HG02798 (cell line): ENCODE measurements around the gene GATD1.

Experiments
- ATAC-seq: cut with Tn5 transposase; IDR thresholded peaks from one replicate; pipeline ENCODE4 v1.9.1; 2021; ENCODE audit warnings: mild to moderate bottlenecking; ENCODE audit not compliant: unreplicated experiment, poor library complexity

The GATD1 gene

DNA sequence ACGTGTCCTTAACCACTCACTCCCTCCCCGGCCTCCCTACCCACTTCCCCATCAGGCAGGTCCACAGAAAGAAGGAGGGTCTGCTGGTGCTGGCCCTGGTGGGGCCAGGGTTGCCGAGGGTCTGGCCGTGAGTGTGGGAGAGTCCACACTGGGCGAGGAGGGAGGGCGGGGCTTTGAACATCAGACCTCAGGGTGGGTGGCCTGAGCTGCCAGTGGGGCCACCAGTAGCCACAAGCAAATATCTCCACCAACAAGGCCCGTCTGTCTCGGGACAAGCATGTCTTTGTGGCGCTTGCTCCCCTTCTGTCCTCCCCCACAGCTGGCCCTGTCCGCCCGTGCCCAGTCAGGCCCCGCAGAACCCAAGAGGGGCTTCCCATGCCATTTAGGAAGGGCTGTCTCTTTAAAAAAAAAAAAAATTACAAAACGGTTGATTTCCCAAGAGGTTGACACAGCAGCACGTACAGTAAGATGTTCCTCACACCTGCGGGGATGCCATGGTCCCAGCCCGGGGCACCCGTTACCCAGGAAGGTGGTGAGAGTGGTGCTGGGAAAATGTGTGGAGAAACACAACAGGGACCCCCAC, 47.7 kb downstream of the GATD1 start:
- no peak for ATAC-seq

DNA sequence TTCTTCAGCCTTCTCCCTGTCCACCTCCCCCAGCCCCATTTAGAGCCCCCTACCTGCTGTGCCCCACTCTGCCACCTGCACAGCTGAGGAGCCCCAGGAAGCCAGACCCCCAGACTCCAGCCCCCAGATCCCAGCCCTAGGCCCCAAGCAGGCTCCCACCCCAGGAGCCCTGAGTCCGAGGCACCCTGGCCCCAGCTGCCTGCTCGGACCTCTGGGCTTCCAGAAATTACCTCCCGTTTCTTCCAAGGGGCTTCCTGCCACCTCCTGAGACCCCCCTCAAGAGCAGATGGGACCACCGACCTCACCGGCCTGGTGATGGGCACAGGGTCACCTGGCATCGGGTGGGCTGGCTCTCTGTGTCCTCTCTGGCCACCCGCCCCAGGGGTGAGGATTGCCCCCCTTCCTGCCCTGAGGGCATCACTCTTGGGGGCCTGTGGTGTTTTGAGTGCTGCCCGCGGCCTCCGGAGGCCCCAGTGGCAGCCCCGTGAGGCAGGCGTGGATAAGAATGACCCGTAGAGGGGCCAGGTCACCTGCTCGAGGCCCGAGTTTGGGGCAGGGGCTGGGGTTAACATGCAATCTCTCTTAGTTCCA, 48.3 kb downstream of the GATD1 start:
- no peak for ATAC-seq

DNA sequence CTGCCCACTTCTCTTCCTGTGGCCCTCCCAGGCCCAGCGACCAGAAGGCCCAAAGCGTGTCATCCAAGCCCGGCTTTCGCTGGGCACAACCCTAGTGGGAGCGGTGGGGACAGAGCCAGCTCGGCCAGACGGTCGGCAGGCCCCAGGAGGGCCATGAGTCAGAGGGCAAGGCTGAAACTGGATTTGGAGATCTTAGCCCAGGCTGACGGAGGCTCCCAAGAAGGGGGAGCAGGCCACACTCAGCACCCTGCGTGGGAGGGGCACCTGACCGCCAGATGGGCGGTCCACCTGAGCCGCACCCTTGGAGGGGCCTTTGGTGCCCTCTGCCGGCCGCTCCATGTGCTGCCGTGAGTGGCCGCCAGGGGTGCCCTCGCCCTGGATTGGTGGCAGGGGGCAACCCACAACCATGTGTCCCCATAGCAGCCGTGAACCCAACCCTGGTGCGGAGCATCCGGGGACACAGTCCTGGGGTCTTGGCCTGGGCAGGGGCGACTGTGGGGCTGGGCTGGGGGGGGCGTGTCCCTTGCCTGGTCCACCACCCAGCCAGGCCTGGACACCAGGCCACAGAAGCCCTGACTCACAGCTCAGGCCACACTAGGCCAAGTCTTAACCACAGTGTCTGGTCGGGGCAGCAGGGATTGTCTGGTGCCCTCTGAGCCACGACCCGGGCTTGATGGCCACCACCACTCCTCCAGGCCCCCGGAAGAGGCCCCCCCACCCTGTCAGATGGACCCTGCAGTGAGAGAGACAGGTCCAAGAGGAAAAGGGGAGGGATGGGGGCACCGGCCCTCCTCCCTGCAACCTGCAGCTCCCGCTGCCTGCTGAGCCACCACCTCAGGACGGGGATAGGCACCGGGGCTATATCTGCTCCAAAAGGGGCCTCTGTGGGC, 49.2 kb downstream of the GATD1 start:
- peak; percentile 48 for ATAC-seq

DNA sequence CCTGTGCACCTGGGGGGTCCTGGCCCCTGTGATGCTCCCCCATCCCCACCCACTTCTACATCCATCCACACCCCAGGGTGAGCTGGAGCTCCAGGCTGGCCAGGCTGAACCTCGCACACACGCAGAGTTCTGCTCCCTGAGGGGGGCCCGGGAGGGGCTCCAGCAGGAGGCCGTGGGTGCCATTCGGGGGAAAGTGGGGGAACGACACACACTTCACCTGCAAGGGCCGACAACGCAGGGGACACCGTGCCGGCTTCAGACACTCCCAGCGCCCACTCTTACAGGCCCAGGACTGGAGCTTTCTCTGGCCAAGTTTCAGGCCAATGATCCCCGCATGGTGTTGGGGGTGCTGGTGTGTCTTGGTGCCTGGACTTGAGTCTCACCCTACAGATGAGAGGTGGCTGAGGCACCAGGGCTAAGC, 50.0 kb downstream of the GATD1 start:
- ATAC-seq: no peak

DNA sequence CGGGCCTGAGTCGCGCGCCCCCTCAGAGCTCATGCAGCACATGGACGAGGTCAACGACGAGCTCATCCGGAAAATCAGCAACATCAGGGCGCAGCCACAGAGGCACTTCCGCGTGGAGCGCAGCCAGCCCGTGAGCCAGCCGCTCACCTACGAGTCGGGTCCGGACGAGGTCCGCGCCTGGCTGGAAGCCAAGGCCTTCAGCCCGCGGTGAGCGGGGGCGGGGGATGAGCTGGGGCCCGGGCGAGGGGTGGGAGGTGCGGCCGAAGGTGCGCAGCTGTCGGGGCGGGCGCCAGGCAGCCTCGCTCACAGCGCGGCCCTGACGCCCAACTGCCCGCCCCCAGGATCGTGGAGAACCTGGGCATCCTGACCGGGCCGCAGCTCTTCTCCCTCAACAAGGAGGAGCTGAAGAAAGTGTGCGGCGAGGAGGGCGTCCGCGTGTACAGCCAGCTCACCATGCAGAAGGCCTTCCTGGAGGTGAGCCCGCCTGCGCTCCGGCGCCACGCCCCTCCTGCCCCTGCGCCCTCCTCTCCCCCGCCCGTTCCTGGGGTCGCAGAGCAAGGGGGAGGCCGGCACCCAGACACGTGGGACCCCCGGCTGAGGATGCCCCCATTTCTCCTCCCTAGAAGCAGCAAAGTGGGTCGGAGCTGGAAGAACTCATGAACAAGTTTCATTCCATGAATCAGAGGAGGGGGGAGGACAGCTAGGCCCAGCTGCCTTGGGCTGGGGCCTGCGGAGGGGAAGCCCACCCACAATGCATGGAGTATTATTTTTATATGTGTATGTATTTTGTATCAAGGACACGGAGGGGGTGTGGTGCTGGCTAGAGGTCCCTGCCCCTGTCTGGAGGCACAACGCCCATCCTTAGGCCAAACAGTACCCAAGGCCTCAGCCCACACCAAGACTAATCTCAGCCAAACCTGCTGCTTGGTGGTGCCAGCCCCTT, 50.7 kb downstream of the GATD1 start:
- no peak for ATAC-seq

DNA sequence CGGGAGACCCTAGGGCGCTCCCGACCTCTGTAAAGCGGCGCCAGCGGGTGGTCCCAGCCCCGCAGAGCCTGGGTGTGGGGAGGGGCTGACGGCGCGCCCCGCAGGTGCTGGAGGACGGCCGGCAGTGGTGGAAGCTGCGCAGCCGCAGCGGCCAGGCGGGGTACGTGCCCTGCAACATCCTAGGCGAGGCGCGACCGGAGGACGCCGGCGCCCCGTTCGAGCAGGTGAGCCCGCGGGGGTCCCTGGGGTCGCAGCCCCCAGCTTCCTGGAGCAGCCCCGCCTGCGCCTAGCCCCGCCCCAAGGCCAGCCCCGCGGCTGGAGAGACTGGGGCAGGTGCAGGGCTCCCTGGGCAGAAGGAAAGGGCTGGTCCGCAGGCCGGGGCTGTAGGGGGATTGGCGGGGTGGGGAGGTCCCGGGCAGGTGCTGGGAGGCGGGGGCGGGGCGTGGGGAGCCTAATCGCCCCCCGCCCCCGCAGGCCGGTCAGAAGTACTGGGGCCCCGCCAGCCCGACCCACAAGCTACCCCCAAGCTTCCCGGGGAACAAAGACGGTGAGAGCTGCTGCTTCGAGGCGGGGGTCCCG, 51.6 kb downstream of the GATD1 start:
- ATAC-seq: no peak

DNA sequence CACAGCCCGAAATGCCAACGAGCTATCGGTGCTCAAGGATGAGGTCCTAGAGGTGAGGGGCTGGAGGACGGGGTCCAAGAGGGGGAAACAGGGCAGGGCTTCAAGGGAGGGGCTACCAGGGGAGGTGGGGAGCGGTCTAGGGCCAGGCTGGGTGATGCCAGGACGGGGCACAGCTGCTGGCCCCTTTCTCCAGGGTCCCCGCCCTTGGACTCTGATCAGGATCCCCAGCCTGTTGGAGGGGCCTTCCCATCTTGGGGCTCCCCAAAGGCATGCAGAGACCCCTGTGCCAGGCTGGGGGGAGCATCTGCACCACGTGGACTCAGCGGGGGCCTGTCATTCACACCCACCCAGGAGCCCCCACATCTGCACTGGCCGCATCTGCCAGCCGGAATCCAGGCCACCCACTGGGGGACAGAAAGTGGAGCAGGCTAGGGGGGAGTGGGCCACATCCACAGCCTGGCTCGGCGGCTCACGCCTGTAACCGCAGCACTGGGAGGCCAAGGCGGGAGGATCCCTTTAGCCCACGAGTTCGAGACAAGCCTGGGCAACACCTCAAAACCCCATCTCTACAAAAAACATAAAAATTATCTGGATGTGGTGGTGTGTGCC, 52.4 kb downstream of the GATD1 start:
- ATAC-seq: no peak

DNA sequence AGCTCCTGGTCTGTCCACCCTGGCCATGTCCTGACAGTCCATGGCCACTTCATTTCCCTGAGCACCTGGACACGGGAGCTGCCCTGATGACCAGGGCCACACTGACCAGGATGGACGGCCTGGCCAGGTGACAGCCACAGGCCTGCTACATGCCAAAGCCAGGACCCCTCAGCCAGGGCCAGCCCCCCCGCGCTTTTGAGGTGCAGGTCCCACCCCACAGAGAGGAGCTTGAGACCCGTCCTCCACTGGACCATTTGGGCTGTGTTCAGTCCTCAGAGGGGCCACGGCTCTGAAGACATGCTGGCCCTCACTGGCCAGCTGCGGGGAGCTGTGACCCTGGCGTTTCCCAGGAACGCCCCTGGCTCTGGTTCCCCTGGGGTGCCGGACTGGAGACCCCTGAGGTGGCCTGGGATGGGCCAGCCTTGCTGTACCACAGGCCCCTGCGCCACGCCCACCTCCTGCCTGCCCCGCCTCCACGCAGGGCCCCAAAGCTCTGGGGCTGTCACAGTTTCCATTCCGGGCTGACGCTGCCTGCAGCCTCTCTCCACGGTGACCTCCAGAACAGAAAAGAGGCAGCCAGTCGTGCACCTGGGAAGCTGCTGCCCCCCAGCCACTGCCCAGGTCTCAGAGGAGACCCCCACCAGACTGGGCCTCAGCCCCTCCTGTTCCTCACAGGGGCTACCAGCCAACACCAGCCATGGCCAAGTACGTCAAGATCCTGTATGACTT, 53.1 kb downstream of the GATD1 start:
- no peak for ATAC-seq

DNA sequence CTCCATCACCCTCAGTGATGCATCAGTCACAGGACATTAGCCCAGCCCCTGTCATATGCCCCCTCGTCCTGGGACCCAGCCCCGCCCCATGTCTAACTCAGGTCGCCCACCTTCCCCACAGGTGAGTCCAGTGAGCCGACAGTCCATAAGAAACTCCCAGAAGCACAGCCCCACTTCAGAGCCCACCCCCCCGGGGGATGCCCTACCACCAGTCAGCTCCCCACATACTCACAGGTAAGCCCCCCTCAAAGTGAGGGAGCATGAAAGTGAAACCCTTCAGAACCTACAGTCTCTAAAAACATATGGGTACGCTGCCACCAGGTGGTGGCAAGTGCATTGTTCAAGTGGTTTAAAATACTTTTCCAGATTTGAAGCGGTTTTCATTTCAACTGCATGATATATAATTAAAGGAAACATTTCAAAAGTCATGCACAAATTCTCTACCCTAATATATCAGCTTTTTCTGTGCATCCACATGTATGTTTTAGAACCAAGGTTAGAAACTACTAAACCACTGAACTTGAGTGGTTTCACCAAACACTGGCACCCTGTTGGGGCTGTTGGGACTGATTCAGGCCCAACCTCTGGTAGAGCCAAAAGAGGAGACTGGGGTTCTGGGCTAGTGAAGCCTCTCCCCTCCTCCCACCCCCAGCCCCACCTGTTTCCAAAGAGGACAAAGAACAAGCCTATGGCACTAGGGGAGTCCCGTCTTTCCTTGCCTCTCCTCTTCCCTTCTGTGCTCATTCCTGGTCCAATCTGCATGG, 54.0 kb downstream of the GATD1 start:
- ATAC-seq: no peak

DNA sequence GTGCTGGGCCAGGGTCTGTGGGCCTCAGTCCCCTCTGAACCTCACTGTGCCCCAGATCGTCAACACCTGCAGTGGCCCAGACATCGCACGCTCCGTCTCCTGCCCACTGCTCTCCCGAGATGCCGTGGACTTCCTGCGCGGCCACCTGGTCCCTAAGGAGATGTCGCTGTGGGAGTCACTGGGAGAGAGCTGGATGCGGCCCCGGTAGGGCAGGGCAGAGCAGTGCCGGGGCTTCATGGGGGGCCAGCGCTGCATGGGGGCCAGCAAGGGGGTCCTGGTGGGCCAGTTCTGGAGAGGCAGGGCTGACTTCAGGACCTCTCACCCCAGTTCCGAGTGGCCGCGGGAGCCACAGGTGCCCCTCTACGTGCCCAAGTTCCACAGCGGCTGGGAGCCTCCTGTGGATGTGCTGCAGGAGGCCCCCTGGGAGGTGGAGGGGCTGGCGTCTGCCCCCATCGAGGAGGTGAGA, 54.9 kb downstream of the GATD1 start:
- ATAC-seq: no peak

DNA sequence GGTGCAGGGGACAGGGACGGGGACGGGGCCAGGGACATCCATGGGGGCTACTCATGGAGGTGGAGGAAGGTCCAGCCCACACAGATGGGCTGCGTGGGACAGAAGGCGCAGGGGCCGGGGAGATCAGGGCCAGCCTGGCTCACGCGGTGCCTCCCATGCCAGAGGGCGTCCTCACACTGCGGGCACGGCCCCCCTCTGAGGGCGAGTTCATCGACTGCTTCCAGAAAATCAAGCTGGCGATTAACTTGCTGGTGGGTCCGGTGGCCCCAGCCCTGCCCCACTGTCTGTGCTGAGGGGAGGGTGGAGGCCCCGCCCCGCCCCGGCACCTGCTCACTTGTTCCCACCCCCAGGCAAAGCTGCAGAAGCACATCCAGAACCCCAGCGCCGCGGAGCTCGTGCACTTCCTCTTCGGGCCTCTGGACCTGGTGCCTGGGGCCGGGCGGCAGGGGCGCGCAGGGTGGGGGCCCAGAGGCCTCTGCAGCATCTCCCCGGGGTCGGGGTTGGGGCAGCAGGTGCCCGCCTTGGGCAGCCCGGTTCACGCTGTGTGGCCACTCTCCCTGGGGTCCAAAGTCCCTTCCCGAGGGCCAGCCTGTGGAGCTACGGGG, 55.4 kb downstream of the GATD1 start:
- ATAC-seq: no peak

DNA sequence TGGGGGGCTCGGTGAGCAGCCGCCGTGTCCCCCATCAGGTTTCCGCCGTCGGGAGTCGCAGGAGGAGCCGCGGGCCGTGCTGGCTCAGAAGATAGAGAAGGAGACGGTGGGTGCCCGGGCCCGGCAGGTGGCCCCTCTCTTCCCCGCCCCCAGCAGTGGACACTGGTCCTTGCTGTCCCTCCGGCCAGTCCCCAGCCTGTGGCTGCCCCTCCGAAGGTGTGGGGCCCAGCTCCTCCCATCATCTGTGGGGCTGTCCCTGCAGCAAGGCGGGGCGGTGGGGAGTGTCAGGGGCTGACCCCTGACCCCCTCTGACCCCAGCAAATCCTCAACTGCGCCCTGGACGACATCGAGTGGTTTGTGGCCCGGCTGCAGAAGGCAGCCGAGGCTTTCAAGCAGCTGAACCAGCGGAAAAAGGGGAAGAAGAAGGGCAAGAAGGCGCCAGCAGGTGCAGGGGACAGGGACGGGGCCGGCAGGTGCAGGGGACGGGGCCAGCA, 56.0 kb downstream of the GATD1 start:
- ATAC-seq: no peak

DNA sequence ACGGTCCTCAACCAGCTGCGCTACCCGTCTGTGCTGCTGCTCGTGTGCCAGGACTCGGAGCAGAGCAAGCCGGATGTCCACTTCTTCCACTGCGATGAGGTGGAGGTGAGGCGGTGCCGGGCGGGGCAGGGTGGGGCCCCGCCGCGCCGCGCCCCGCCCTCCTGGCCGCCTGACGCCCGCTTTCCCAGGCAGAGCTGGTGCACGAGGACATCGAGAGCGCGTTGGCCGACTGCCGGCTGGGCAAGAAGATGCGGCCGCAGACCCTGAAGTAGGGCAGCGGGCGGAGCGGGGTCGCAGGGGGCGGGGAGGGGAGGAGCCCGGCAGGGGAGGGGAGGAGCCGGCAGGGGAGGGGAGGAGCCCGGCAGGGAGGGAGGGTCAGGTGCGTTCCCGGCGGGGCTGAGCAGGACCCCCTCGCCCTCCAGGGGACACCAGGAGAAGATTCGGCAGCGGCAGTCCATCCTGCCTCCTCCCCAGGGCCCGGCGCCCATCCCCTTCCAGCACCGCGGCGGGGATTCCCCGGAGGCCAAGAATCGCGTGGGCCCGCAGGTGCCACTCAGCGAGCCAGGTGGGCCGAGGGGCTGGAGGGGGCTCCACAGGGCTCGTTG, 56.5 kb downstream of the GATD1 start:
- ATAC-seq: no peak

DNA sequence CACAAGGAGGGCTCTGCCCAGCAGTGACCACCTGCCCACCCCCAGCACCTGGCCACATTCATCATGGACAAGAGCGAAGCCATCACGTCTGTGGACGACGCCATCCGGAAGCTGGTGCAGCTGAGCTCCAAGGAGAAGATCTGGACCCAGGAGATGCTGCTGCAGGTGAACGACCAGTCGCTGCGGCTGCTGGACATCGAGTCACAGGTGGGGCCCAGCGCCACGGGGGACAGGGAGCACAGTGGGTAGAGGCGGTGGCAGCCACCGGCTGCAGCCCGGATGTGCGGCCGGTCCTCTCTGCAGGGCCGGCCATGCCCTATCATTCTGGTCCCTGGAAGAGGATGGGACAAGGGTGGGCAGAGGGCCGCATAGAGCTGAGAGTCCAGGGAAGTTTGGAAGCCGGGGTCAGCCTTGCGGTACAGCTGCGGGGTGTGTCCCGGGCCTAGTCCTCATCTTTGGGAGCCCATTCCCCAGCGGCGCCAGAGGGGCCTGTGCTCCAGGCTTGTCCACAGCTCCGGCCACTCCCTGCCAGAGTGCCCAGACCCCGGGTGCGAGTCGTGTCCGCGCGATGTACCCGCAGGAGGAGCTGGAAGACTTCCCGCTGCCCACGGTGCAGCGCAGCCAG, 57.2 kb downstream of the GATD1 start:
- ATAC-seq: no peak

DNA sequence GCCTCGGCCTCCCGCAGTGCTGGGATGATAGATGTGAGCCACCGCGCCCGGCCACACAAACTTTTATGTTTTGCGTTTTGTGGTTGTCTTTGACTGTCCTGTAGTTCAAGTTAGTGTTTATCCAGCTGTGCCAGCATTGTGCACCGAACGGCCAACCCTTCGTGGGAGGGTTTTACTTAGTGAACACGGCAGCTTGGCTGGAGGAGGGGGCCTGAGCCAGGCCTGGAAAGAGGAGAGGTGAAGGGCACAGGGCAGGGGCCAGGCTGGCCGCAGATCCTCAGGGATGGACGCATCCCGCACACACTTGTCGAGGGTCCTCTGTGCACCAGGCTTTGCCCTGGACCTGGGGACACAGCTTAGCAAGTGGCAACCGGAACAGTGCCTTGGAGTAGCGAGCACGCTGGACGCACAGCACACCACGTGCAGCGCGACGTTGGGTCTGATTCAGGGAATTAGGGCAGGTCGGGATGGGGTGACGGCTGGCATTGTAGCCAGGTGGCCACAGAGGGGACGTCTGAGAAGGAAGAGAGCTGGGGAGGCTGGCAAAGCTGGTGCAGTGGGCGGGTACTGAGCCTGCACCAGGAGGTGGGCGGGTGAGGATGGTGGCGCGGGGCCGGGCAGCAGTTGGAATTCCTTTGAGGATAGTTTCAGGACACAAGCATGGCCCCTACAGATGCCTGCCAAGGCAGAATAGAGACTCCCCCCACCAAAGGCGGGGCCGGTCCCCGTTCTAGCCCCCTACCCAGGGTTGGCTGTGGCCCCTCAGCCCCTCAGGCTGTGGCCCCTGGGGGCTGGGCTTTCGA, 57.9 kb downstream of the GATD1 start:
- ATAC-seq: no peak
